K562 (cell line): ENCODE measurements around the gene PDLIM5. TPM values are rescaled to one million over a fixed set of nuclear protein-coding genes. Genes with fewer than 3 reads are reported as not detected.

ENCODE experiments used
- DDX20 ChIP-seq: fragments of 450-650 bp; IDR thresholded peaks from 2 replicates; pipeline ENCODE4 v1.6.1; 2016; ENCODE audit warnings: missing genetic modification characterization, low read depth, mild to moderate bottlenecking, missing compliant biosample characterization, moderate library complexity
- MXD1 ChIP-seq: fragments of 250-450 bp; sonication (Bioruptor Pico); IDR thresholded peaks from 2 replicates; pipeline ENCODE4 v1.8.0; 2021; ENCODE audit warnings: borderline replicate concordance, mild to moderate bottlenecking, moderate library complexity; ENCODE audit not compliant: poor library complexity, severe bottlenecking
- MYNN ChIP-seq, 2 experiments: sonication (generic); formaldehyde crosslinking in 1 of 2; IDR thresholded peaks; 2 replicates each; pipeline versions ENCODE4 v1.5.0 to v1.6.1; 2016 to 2020; ENCODE audit warnings: antibody characterized with exemption in 1 of 2, missing genetic modification reagents in 1 of 2
- SFPQ ChIP-seq: fragments of 200-400 bp; formaldehyde crosslinking; IDR thresholded peaks from 2 replicates; pipeline ENCODE4 v1.6.1; 2017; ENCODE audit warnings: mild to moderate bottlenecking, low read depth, low read length, moderate library complexity
- SNIP1 ChIP-seq: fragments of 450-650 bp; IDR thresholded peaks from 2 replicates; pipeline ENCODE4 v1.7.1; 2017; ENCODE audit warnings: low read depth, mild to moderate bottlenecking
- THAP12 ChIP-seq: fragments of 250-450 bp; sonication (Bioruptor Pico); IDR thresholded peaks from 2 replicates; pipeline ENCODE4 v1.9.0; 2021; ENCODE audit warnings: mild to moderate bottlenecking, inconsistent platforms
- TRIM24 ChIP-seq, 2 experiments: fragments of 450-650 bp; IDR thresholded peaks; 2 replicates each; pipeline ENCODE4 v1.6.1; 2016
- ZEB2 ChIP-seq: fragments of 450-650 bp; IDR thresholded peaks from 2 replicates; pipeline ENCODE4 v1.6.1; 2016
- ZMIZ1 ChIP-seq, 2 experiments: fragments of 150-350 bp in 1 of 2; IDR thresholded peaks; 2 replicates each; pipeline ENCODE4 v1.6.1; 2012 to 2016; ENCODE audit warnings: low read depth in 2 of 2, low read length in 2 of 2, mild to moderate bottlenecking in 1 of 2, moderate library complexity in 1 of 2
- ZNF354B ChIP-seq: fragments of 250-450 bp; sonication (Bioruptor Pico); IDR thresholded peaks from 2 replicates; pipeline ENCODE4 v1.4.0; 2020
- ZNF644 ChIP-seq: fragments of 200-800 bp; sonication (Bioruptor generic); IDR thresholded peaks from 2 replicates; pipeline ENCODE4 v1.6.1; 2016; ENCODE audit warnings: low read depth, missing genetic modification characterization, missing compliant biosample characterization
- polyA plus RNA-seq, 8 experiments: library from polyadenylated mRNA; depleted of rRNA in 4 of 8; stranded (reverse) in 5 of 8; unstranded in 3 of 8; fragments of >200 nt; fragmentation: Nextera tagmentation in 2 of 8; fragmentation: Illumina TruSeq in 1 of 8; extraction: Ambion mirVana in 2 of 8; extraction: Trizol in 1 of 8; gene quantifications; 2 replicates each; pipeline versions ENCODE4 v1.2.1 to v1.2.3, GENCODE V29; 2011 to 2014; ENCODE audit warnings: inconsistent platforms in 1 of 8, missing spikeins in 1 of 8
- total RNA-seq, 7 experiments: library from RNA; depleted of rRNA in 6 of 7; stranded (reverse); fragments of >200 nt in 6 of 7; fragmentation: Illumina TruSeq in 2 of 7; extraction: Trizol in 2 of 7; gene quantifications; 2 replicates each; pipeline versions ENCODE4 v1.2.1 to v1.2.3, GENCODE V29; 2011 to 2021; ENCODE audit warnings: low replicate concordance in 1 of 7

PDLIM5 gene
- total and polyA plus RNA-seq, 9 of the 15 experiments (the other 6 are each of a cell fraction or from before 2014, with no cell fraction given): 36.9 to 127 (median 62.5) TPM

- TF ChIP-seq SNIP1 (no peak), TRIM24 (IDR thresholded peaks at IDR 0.05) (peak in 1 of 2 experiments; percentile 69; a peak in 2 of 4 replicates), ZMIZ1 (IDR thresholded peaks at IDR 0.05; ENCODE audit: low read depth in 2 of 2, low read length in 2 of 2) (peak in 1 of 2 experiments; percentile 83; a peak in 2 of 4 replicates), ZNF644 (no peak; the same call in 1 of the 2 replicates), ZEB2 (peak; percentile 90), THAP12 (CRISPR knock-in tag) (no peak), SFPQ (no peak), DDX20 (tag) (no peak), MXD1 (no peak), MYNN (IDR thresholded peaks at IDR 0.05) (no peak), MYNN (CRISPR knock-in tag; IDR thresholded peaks at IDR 0.05) (no peak), ZNF354B (CRISPR knock-in tag) (no peak)
Observed at GRCh38 chr4:94533405-94534223, 81.9 kb downstream of the PDLIM5 start (continued).
